ENCODE results near the gene HDC.

HDC gene

GRCh38 chr15:50265620-50266019, at the start of gene HDC:
Gene HDC, minus strand, starts transcription at chr15:50265726. Its CDS starts 103 bp downstream, at chr15:50265623.
- DNase-seq, result no peak

- no peak for DNase-seq
Observed at GRCh38 chr15:50312636-50313035, 47.1 kb upstream of the HDC start.

GRCh38 chr15:50307799-50308198, 42.3 kb upstream of the HDC start:
- no peak for DNase-seq

- DNase-seq, result no peak
Observed at GRCh38 chr15:50304836-50305235, 39.3 kb upstream of the HDC start.

GRCh38 chr15:50302581-50302980, 37.1 kb upstream of the HDC start:
- DNase-seq, result no peak

GRCh38 chr15:50298340-50298739, 32.8 kb upstream of the HDC start:
- DNase-seq, result no peak

- DNase-seq, result no peak
Observed at GRCh38 chr15:50295966-50296365, 30.4 kb upstream of the HDC start.

GRCh38 chr15:50289749-50290148, 24.2 kb upstream of the HDC start:
- DNase-seq, result no peak

- no peak for DNase-seq
Observed at GRCh38 chr15:50287324-50288116, 22.0 kb upstream of the HDC start.

GRCh38 chr15:50281427-50281826, 15.9 kb upstream of the HDC start:
- DNase-seq, result no peak

GRCh38 chr15:50280271-50280670, 14.7 kb upstream of the HDC start:
- no peak for DNase-seq

GRCh38 chr15:50278496-50278895, 13.0 kb upstream of the HDC start:
- no peak for DNase-seq

GRCh38 chr15:50277370-50277769, 11.8 kb upstream of the HDC start:
- no peak for DNase-seq

GRCh38 chr15:50275908-50276307, 10.4 kb upstream of the HDC start:
- DNase-seq, result no peak

GRCh38 chr15:50275091-50275490, 9.6 kb upstream of the HDC start:
- no peak for DNase-seq

GRCh38 chr15:50267577-50267976, 2.1 kb upstream of the HDC start:
- no peak for DNase-seq

- peak; percentile 64 for DNase-seq
Observed at GRCh38 chr15:50262533-50262932, 3.0 kb downstream of the HDC start.

- DNase-seq, result peak; percentile 22
Observed at GRCh38 chr15:50261981-50262380, 3.5 kb downstream of the HDC start.

- DNase-seq, result no peak
Observed at GRCh38 chr15:50260969-50261496, 4.5 kb downstream of the HDC start.

- no peak for DNase-seq
Observed at GRCh38 chr15:50259276-50259675, 6.2 kb downstream of the HDC start.

GRCh38 chr15:50257924-50258323, 7.6 kb downstream of the HDC start:
- no peak for DNase-seq

- no peak for DNase-seq
Observed at GRCh38 chr15:50257332-50257731, 8.2 kb downstream of the HDC start.

GRCh38 chr15:50256188-50257041, 9.1 kb downstream of the HDC start:
- no peak for DNase-seq

GRCh38 chr15:50252556-50252955, 13.0 kb downstream of the HDC start:
- DNase-seq, result no peak

All from CD4-positive, alpha-beta T cell treated with Interleukin-21 for 1 hour (primary cell).